ENCODE data around the gene ROBO2.

ROBO2 gene

DNA sequence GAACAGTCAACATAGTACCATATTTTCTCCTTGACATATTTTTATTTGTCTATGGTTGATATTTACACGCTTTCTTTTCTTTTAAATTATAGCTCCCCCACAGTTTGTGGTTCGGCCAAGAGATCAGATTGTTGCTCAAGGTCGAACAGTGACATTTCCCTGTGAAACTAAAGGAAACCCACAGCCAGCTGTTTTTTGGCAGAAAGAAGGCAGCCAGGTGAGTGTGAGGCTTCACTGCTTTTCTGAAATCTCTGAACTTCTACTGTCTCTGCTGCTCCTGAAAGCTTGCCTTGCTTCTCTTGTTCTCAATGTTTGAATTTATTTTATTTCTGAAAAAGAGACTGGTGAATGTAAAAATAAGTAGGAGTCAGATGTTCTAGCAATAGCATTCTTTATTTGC, 506.3 kb downstream of the ROBO2 start:
- no peaks in the 10 kb centered on the region for H3K27me3 ChIP-seq (replicated peaks; ENCODE audit: control insufficient read depth, insufficient read depth, low read length, poor library complexity, severe bottlenecking)
- no peaks in the 10 kb centered on the region for H3K4me1 ChIP-seq (ENCODE audit: control insufficient read depth, insufficient read depth, low read length, poor library complexity, severe bottlenecking)
- H3K4me3 ChIP-seq (ENCODE audit: insufficient read depth, low read depth, low read length, poor library complexity, severe bottlenecking) = no peak overlapping the region
- no peaks in the 10 kb centered on the region for H3K9me3 ChIP-seq (ENCODE audit: control insufficient read depth, low read length)
- H3K36me3 ChIP-seq (ENCODE audit: control insufficient read depth, insufficient read depth, low read length) = no peaks in the 10 kb centered on the region
- no peak for DNase-seq
- no peak overlapping the region for H3K27ac ChIP-seq (ENCODE audit: insufficient read depth, low read length, poor library complexity, severe bottlenecking)

GRCh38 chr3:77549034-77549433, 509.1 kb downstream of the ROBO2 start:
- no peak overlapping the region for H3K4me3 ChIP-seq (ENCODE audit: insufficient read depth, low read depth, low read length, poor library complexity, severe bottlenecking)
- no peak for DNase-seq

DNA sequence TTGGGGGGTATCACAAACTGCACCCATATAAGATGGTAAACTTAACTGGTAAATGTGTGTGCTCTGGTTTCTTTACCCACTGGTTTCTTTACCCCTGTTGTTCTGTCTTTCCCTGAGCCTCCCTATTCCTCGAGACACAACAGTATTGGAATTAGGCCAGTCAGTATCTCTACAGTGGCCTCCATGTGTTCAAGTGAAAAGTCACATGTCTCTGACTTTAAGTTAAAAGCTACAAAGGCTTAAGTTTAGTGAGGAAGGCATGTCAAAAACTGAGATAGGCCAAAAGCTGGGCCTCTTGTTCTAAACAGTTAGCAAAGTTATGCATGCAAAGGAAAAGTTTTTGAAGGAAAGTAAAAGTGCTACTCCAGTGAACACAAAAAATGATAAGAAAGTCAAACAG, 513.3 kb downstream of the ROBO2 start:
- no peaks in the 10 kb centered on the region for H3K9me3 ChIP-seq (ENCODE audit: control insufficient read depth, low read length)
- H3K4me1 ChIP-seq (ENCODE audit: control insufficient read depth, insufficient read depth, low read length, poor library complexity, severe bottlenecking) = no peaks in the 10 kb centered on the region
- no peak overlapping the region for H3K4me3 ChIP-seq (ENCODE audit: insufficient read depth, low read depth, low read length, poor library complexity, severe bottlenecking)
- no peaks in the 10 kb centered on the region for H3K36me3 ChIP-seq (ENCODE audit: control insufficient read depth, insufficient read depth, low read length)
- DNase-seq = no peak
- no peaks in the 10 kb centered on the region for H3K27me3 ChIP-seq (replicated peaks; ENCODE audit: control insufficient read depth, insufficient read depth, low read length, poor library complexity, severe bottlenecking)
- no peak overlapping the region for H3K27ac ChIP-seq (ENCODE audit: insufficient read depth, low read length, poor library complexity, severe bottlenecking)

More at GRCh38 chr3:77549034-77549433, 509.1 kb downstream of the ROBO2 start:
- Histone ChIP-seq H3K4me1 (ENCODE audit: control insufficient read depth, insufficient read depth, low read length, poor library complexity, severe bottlenecking) (no peaks in the 10 kb centered on the region), H3K27ac (ENCODE audit: insufficient read depth, low read length, poor library complexity, severe bottlenecking) (no peak overlapping the region), H3K36me3 (ENCODE audit: control insufficient read depth, insufficient read depth, low read length) (no peaks in the 10 kb centered on the region), H3K9me3 (ENCODE audit: control insufficient read depth, low read length) (no peaks in the 10 kb centered on the region), H3K27me3 (replicated peaks; ENCODE audit: control insufficient read depth, insufficient read depth, low read length, poor library complexity, severe bottlenecking) (no peaks in the 10 kb centered on the region)

- no peak for DNase-seq
- H3K36me3 ChIP-seq (ENCODE audit: control insufficient read depth, insufficient read depth, low read length) = no peaks in the 10 kb centered on the region
- H3K27ac ChIP-seq (ENCODE audit: insufficient read depth, low read length, poor library complexity, severe bottlenecking) = no peak overlapping the region
- no peaks in the 10 kb centered on the region for H3K27me3 ChIP-seq (replicated peaks; ENCODE audit: control insufficient read depth, insufficient read depth, low read length, poor library complexity, severe bottlenecking)
- H3K4me1 ChIP-seq (ENCODE audit: control insufficient read depth, insufficient read depth, low read length, poor library complexity, severe bottlenecking) = no peaks in the 10 kb centered on the region
- no peaks in the 10 kb centered on the region for H3K9me3 ChIP-seq (ENCODE audit: control insufficient read depth, low read length)
- H3K4me3 ChIP-seq (ENCODE audit: insufficient read depth, low read depth, low read length, poor library complexity, severe bottlenecking) = no peak overlapping the region
Observed at GRCh38 chr3:77562089-77562488, 522.2 kb downstream of the ROBO2 start.

DNA sequence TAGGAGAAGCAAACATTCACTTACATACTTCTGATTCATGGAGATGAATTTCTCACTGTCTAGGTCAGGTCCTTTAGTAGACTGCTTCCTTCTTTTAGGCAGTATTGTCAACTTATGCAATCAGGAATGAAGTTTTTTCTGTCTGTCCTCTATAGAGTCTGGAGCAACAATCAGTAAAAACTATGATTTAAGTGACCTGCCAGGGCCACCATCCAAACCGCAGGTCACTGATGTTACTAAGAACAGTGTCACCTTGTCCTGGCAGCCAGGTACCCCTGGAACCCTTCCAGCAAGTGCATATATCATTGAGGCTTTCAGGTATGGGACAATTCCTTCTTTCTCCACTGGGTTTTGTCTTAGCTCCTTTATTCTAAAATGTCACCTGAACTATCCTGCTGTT, 523.1 kb downstream of the ROBO2 start:
- H3K4me1 ChIP-seq (ENCODE audit: control insufficient read depth, insufficient read depth, low read length, poor library complexity, severe bottlenecking) = no peaks in the 10 kb centered on the region
- DNase-seq = no peak
- H3K9me3 ChIP-seq (ENCODE audit: control insufficient read depth, low read length) = no peaks in the 10 kb centered on the region
- no peaks in the 10 kb centered on the region for H3K36me3 ChIP-seq (ENCODE audit: control insufficient read depth, insufficient read depth, low read length)
- no peak overlapping the region for H3K4me3 ChIP-seq (ENCODE audit: insufficient read depth, low read depth, low read length, poor library complexity, severe bottlenecking)
- no peaks in the 10 kb centered on the region for H3K27me3 ChIP-seq (replicated peaks; ENCODE audit: control insufficient read depth, insufficient read depth, low read length, poor library complexity, severe bottlenecking)
- no peak overlapping the region for H3K27ac ChIP-seq (ENCODE audit: insufficient read depth, low read length, poor library complexity, severe bottlenecking)

DNA sequence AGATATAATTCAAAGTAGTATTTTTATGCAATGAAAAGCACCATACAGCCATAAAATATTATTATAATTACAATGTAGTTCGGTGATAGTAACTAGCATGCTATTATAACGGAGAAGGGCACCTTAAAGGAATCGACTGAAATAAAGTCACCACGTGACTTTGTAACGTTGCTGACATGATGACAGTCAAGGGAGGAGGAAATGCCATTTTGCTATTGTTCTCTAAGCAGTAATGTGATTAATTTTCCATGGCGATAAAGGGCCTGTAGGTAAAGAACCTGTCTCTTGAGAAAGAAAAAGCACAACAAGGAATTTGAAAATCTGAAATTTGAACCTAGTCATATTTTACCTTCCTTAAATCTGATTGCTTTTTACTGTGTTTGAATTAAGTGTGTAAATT, 526.2 kb downstream of the ROBO2 start:
- no peak overlapping the region for H3K27ac ChIP-seq (ENCODE audit: insufficient read depth, low read length, poor library complexity, severe bottlenecking)
- H3K9me3 ChIP-seq (ENCODE audit: control insufficient read depth, low read length) = no peaks in the 10 kb centered on the region
- no peak overlapping the region for H3K4me3 ChIP-seq (ENCODE audit: insufficient read depth, low read depth, low read length, poor library complexity, severe bottlenecking)
- no peaks in the 10 kb centered on the region for H3K36me3 ChIP-seq (ENCODE audit: control insufficient read depth, insufficient read depth, low read length)
- DNase-seq = no peak
- no peaks in the 10 kb centered on the region for H3K27me3 ChIP-seq (replicated peaks; ENCODE audit: control insufficient read depth, insufficient read depth, low read length, poor library complexity, severe bottlenecking)
- H3K4me1 ChIP-seq (ENCODE audit: control insufficient read depth, insufficient read depth, low read length, poor library complexity, severe bottlenecking) = no peaks in the 10 kb centered on the region

DNA sequence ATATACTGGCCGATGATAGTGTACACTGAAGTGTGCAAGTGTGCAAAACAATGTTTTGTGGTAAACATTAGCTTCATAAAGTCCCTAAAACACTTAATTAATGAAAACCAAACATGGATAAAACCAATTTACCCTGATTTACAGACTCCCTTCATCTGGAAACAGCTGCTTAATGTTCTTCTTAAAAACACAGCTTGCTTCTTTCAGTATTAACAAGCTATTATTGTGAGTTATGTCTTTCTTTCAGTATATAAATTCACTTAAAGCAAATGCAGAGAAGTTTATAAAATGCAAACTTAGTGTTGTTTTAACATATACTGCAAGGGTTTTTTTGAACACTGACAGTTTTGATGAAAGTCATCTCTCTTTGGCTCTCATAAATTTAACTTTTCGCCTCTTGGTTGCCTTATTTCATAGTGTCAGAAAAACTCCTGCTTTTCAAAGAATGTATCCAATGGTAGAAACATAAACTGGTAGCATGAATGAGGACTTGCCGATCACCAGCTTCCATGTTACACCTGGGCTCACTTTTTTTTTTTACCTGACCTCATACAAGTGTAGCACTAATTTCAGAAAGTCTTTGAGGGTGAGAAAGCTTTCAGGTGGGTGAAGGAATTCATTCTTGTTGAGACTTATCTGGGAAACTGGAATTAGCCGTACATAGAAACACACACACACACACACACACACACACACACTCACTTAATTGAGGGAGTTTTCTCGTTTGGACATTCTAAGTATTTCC, 532.2 kb downstream of the ROBO2 start:
- Histone ChIP-seq H3K4me3 (ENCODE audit: insufficient read depth, low read depth, low read length, poor library complexity, severe bottlenecking) (no peak overlapping the region), H3K9me3 (ENCODE audit: control insufficient read depth, low read length) (no peaks in the 10 kb centered on the region), H3K4me1 (ENCODE audit: control insufficient read depth, insufficient read depth, low read length, poor library complexity, severe bottlenecking) (no peaks in the 10 kb centered on the region), H3K27ac (ENCODE audit: insufficient read depth, low read length, poor library complexity, severe bottlenecking) (no peak overlapping the region), H3K36me3 (ENCODE audit: control insufficient read depth, insufficient read depth, low read length) (no peaks in the 10 kb centered on the region), H3K27me3 (replicated peaks; ENCODE audit: control insufficient read depth, insufficient read depth, low read length, poor library complexity, severe bottlenecking) (no peaks in the 10 kb centered on the region)
- no peak for DNase-seq

- Histone ChIP-seq H3K36me3 (ENCODE audit: control insufficient read depth, insufficient read depth, low read length) (no peaks in the 10 kb centered on the region), H3K4me1 (ENCODE audit: control insufficient read depth, insufficient read depth, low read length, poor library complexity, severe bottlenecking) (no peaks in the 10 kb centered on the region), H3K27ac (ENCODE audit: insufficient read depth, low read length, poor library complexity, severe bottlenecking) (no peak overlapping the region), H3K4me3 (ENCODE audit: insufficient read depth, low read depth, low read length, poor library complexity, severe bottlenecking) (no peak overlapping the region), H3K27me3 (replicated peaks; ENCODE audit: control insufficient read depth, insufficient read depth, low read length, poor library complexity, severe bottlenecking) (no peaks in the 10 kb centered on the region), H3K9me3 (ENCODE audit: control insufficient read depth, low read length) (no peaks in the 10 kb centered on the region)
- no peak for DNase-seq
Observed at GRCh38 chr3:77577264-77577663, 537.4 kb downstream of the ROBO2 start.

DNA sequence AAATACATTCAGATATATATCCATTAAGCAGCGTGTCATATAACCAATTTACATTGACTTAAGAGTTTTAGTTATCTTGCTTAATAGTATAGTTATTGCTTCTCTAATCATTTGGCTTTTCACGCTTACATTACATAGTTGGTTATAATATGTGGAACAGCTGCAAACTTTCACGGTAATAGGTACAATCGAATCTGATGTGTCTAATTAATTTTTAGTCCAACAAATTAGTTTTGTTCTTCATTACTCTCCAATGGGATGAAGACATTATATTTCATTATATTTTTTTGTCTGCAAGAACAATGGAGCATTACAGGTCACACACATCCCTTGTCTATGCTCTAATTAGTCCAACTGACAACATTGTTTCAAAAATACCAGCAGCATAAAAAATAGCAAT, 546.3 kb downstream of the ROBO2 start:
- Histone ChIP-seq H3K4me1 (ENCODE audit: control insufficient read depth, insufficient read depth, low read length, poor library complexity, severe bottlenecking) (no peaks in the 10 kb centered on the region), H3K9me3 (ENCODE audit: control insufficient read depth, low read length) (no peaks in the 10 kb centered on the region), H3K4me3 (ENCODE audit: insufficient read depth, low read depth, low read length, poor library complexity, severe bottlenecking) (no peak overlapping the region), H3K36me3 (ENCODE audit: control insufficient read depth, insufficient read depth, low read length) (no peaks in the 10 kb centered on the region), H3K27me3 (replicated peaks; ENCODE audit: control insufficient read depth, insufficient read depth, low read length, poor library complexity, severe bottlenecking) (no peaks in the 10 kb centered on the region), H3K27ac (ENCODE audit: insufficient read depth, low read length, poor library complexity, severe bottlenecking) (no peak overlapping the region)
- no peak for DNase-seq

DNA sequence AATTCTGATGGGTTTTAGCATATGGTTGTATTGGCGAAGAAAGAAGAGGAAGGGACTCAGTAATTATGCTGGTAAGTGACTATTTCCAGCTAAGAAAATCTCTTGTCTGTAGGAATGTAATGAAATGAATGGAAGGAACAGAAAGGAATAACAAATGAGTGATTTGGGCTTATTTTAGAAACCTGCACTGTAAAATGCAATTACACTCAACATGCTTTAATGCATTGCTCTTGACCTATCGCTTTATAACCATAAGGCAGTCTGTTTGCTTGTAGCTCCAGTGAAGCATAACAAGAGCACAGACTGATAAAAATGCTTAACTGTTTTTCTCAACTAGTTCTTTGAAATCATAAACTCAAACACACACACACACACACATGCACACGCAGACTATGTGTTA, 549.0 kb downstream of the ROBO2 start:
- no peak for DNase-seq
- no peaks in the 10 kb centered on the region for H3K9me3 ChIP-seq (ENCODE audit: control insufficient read depth, low read length)
- H3K4me1 ChIP-seq (ENCODE audit: control insufficient read depth, insufficient read depth, low read length, poor library complexity, severe bottlenecking) = no peaks in the 10 kb centered on the region
- H3K27me3 ChIP-seq (replicated peaks; ENCODE audit: control insufficient read depth, insufficient read depth, low read length, poor library complexity, severe bottlenecking) = no peaks in the 10 kb centered on the region
- no peak overlapping the region for H3K27ac ChIP-seq (ENCODE audit: insufficient read depth, low read length, poor library complexity, severe bottlenecking)
- H3K4me3 ChIP-seq (ENCODE audit: insufficient read depth, low read depth, low read length, poor library complexity, severe bottlenecking) = no peak overlapping the region
- no peaks in the 10 kb centered on the region for H3K36me3 ChIP-seq (ENCODE audit: control insufficient read depth, insufficient read depth, low read length)
